GM10847 (cell line): ENCODE measurements around the gene MON1A.

Experiments used
- POLR2A ChIP-seq: IDR thresholded peaks from 2 replicates; pipeline ENCODE4 v1.6.1; 2011; ENCODE audit not compliant: insufficient read length; ENCODE audit errors: extremely low read depth

The MON1A gene

GRCh38 chr3:49927798-49928197, 1.8 kb downstream of the MON1A start:
- TF ChIP-seq POLR2A, result no peak

DNA sequence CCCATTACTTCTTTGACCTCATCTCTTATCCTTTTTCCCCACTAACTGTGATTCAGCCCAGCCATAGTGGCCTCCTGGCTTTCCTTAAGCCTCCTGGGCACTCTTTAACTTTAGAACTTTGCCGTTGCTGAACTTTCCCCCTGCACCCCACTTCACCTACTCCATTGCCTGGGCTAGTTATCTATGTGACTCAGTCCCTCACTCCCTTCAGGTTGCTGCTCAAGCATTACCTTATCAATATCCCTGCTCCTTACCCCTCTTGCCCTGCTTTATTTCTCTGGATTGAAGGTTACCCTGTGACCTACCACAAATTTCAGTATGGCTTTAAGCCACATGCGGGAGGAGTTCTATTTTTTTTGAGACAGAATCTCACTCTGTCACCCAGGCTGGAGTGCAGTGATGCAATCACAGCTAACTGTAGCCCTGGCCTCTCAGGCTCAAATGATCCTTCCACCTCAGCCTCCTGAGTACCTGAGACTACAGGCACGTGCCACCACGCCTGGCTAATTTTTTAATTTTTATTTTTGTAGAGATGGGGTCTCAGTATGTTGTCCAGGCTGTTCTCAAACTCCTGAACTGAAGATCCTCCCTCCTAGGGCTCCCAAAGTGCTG, 3.4 kb downstream of the MON1A start:
- TF ChIP-seq POLR2A, result no peak

DNA sequence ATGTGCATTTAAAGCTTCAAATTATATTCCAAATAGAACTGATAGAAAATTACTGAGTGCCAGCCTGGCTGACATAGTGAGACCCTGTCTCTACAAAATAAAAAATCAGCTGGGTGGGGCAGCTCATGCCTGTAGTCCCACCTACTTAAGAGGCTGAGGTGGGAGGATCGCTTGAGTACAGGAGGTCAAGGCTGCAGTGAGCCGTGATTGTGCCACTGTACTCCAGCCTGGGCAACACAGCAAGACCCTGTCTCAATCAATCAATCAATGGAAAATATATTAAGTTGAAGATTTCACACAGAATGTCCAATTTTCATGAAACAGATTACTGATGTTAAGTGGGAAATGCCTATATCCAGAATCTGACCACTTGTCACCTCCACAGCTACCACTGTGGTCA, 4.1 kb downstream of the MON1A start:
- no peak for TF ChIP-seq POLR2A

GRCh38 chr3:49924683-49925082, 4.9 kb downstream of the MON1A start:
- TF ChIP-seq POLR2A, result no peak

DNA sequence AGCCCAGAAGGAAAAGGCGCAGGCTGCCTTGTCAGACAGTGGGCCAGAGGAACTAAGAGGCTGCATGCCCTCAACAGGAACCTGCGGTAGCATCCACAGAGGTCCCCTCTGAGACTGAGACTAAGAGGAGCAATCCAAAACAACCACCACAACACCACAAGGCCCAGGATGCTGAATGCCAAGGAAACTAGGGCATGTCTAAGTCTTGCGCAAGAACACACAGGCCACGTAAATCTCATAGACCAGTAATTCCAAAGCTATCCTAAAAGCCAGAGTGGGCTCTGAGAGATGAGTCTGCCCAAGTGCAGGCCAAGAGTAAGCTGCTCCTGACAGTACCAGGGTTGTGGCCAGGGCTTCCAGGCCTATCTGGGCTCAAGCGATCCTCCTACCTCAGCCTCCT, 12.9 kb downstream of the MON1A start:
- no peak for TF ChIP-seq POLR2A

DNA sequence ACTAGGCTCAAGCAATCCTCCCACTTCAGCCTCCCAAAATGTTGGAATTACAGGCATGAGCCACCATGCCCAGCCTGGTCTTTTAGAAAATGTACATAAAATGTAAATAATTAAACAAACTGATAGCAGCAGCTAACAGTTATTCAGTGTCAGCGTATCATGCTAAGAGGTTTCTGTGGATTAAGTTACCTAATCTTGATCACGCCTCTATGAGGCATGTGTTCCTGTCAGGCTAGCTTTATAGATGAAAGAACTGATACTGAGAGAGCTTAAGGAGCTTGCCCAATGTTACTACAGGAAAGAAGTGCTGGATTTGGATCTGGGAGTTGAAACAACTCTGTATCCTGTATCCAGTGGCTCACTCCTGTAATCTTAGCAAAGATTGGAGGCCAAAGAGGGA, 14.7 kb downstream of the MON1A start:
- TF ChIP-seq POLR2A, result no peak

DNA sequence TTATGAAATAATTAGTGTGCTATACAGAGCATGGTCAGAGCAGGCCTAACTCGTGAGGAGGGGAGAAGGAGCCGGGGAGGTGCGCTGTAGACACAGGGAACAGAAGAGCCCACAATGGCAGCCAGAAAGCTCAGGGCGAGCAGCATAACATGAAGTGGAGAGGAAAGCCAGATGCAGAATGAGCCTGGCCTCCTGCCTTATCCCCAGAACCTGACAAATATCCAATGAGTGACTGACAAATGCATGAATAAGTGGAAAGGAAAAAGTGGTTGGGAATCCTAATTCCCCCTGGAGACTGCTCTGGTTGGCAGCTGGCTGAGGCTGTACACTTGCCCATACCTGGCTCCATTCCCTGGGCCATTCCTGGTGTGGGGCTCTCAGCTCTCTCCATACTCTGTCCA, 16.7 kb downstream of the MON1A start:
- TF ChIP-seq POLR2A, result no peak

GRCh38 chr3:49911611-49912010, 18.0 kb downstream of the MON1A start:
- no peak for TF ChIP-seq POLR2A

DNA sequence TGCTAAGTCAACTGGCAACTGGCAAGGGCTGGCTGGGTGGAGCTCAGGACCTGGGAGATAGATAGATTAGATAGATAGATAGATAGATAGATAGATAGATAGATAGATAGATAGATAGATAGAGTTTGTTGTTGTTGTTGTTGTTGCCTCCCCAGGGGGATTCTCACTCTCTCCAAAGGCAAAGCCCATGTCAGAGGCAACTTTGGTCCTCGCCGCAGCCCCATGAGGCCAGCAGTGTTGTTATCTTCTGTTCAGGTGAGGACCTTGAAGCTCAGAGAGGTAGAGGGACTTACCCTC, 18.5 kb downstream of the MON1A start:
- TF ChIP-seq POLR2A, result no peak

DNA sequence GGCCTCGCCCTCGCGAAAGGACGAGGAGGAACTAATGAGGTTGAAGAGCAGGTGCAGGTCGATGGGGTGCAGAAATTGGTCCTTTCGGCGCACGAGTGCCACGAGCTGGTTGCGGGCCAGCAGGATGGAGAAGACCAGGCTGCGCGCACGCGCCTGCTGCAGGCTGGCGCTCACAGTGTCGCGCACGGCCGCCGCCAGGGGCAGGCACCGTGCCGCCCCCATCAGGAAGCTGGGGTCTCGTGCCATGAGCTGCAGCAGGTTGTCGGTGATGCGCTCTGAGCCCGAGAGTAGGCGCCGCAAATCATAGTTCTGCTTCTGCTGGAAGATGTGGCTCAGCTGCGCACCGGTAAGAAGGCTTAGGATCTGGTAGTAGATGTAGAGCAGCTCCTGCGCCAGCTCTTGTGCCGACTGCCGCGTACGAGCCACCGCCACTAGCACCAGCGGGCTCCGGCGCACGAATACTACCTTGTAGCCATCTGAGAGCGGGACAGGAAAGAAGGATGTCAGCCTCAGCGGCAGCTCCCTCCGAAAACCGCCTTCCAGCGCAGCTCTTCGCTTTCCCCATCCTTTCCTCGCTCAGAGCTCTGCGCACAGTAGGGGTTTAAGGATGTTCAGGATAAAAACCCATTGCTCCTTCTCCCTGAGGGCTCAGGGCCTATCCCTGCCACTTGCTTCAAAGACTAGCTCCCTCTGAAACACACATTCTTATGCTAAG, 19.0 kb downstream of the MON1A start:
- TF ChIP-seq POLR2A, result no peak

DNA sequence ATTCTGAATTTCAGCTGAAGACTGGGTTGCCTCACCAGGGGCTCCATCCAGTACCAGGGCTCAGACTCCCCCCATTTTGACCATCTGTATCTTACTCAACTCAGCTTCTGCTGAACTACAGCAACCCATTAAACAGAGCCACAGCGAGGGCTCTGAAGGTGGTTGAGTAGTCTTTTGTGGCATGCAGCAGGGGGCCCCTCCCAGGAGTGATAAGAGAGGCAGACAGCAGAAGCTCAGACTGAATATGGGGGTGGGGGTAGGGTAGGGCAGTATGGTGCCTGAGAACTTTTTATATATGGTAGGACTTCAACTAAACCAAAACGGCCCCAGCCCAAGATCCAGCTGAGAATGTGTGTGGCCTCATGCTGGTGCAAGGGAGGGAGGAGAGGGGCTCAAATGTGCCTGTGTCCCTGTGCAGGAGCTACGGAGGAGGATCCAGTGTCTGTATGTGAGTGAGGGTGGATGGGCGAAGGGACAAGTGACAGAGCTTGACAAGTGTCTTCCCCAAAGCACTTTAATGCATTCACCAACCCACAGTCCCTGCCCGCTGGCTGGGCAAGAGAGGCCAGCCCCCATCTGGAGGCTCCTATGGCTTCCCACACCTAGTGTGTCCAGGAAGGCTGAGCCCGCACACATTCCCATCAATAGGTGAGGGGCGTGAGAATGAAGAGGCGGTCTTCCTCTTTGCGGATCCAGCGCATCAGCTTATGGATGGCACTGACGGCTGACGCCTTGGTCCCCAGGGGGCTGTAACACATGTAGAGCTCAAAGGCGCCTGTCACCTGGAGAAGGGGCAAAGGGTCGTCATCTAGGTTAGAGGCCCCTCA, 21.0 kb downstream of the MON1A start:
- no peak for TF ChIP-seq POLR2A

DNA sequence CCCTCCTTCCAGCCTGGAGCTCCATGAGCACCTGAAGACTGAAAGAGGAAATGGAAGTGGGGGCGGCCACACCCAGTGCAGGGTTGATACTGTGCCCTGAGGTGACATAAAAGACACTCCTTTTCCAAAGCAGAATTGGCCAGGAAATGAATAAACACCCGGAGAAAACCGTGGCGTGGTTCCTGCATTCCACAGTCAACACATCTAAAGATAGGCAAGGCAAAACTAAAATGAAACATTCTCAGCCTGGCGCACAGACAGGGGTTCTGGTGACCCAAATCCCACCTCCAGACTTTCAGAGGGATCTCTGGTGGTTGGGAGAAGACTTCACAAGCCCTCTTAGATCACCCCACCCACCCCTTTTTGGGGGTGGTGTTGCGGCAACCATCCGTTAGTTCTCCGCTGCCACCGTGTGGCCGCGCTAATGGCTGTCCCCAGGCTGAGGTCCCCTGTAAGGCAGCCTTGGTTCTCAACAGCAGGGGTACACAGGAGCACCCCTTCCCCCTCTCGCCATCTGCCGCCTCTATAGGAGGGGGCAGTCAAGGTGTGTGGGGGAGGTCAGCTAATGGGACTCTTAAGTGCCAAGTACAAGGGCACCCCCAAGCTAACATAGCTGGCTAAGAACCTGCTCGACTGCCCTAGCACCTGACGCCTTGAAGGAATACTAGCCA, 23.4 kb downstream of the MON1A start:
- no peak for TF ChIP-seq POLR2A

- TF ChIP-seq POLR2A, result no peak
Observed at GRCh38 chr3:49903451-49904424, 25.9 kb downstream of the MON1A start, which contains the start of gene MST1R. MST1R (minus strand) TSS chr3:49903873; CDS start chr3:49903609, 264 bp downstream.

GRCh38 chr3:49902511-49903345, 26.9 kb downstream of the MON1A start:
- TF ChIP-seq POLR2A, result no peak
